ENCODE data around the gene GPR152.

DNA sequence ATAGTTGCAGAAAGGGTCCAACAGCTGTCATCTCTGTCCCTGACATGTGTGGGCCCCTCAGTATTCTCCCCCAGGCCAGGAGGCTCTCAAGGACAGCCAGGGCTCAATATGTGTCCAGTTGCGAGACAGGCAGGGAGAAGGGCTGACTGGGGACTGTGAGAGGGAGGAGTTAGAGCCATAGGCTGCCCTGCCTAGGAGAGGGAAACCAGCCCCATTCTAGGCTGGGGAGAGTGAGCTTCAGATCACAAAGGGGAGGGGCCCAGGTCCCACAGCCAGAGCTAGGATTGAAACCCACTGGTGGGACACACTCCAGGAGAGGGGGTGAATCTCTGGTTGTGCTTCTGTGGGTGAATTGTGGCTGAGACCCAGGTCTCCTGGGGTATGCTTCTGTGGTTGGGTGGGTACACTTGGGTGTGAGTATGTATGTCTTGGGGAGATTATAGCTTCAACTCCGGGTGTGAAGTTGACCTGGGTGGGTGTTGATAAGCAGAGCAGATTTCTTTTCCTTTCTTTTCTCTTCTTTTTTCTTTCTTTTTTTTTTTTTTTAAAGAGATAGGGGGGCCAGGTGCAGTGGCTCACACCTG is 39.2 kb downstream of the GPR152 start:
- TF ChIP-seq, protein P1, sequence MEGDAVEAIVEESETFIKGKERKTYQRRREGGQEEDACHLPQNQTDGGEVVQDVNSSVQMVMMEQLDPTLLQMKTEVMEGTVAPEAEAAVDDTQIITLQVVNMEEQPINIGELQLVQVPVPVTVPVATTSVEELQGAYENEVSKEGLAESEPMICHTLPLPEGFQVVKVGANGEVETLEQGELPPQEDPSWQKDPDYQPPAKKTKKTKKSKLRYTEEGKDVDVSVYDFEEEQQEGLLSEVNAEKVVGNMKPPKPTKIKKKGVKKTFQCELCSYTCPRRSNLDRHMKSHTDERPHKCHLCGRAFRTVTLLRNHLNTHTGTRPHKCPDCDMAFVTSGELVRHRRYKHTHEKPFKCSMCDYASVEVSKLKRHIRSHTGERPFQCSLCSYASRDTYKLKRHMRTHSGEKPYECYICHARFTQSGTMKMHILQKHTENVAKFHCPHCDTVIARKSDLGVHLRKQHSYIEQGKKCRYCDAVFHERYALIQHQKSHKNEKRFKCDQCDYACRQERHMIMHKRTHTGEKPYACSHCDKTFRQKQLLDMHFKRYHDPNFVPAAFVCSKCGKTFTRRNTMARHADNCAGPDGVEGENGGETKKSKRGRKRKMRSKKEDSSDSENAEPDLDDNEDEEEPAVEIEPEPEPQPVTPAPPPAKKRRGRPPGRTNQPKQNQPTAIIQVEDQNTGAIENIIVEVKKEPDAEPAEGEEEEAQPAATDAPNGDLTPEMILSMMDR (IDR thresholded peaks at IDR 0.05) = no peak
- no peak for TF ChIP-seq POLR2A (IDR thresholded peaks at IDR 0.05)
